Endothelial cell of umbilical vein (primary cell): ENCODE results near the gene ANKRD23. TPM values are rescaled to one million over a fixed set of nuclear protein-coding genes. Genes with fewer than 3 reads are reported as not detected.

Experiments
- BruUV-seq: library from RNA; stranded (reverse); fragments of 400-500 nt; replicated peaks from 2 replicates; lab custom pipeline; 2021; lab: Mats Ljungman, UMichigan
- CTCF ChIA-PET: fragments of 300-600, 350-600 bp; sonication (Branson Sonifier 250); formaldehyde crosslinking; loops from one replicate; lab custom pipeline; 2021; ENCODE audit warnings: antibody characterized with exemption, inconsistent platforms; lab: Charles Lee
- POLR2A ChIA-PET: fragments of 300-600, 350-600 bp; sonication (Branson Sonifier 250); formaldehyde crosslinking; loops from one replicate; lab custom pipeline; 2021; ENCODE audit warnings: antibody characterized with exemption, inconsistent platforms; lab: Charles Lee
- DNase-seq: peaks from one replicate; pipeline ENCODE4 v3.0.0-alpha.2; 2011; ENCODE audit warnings: low read depth, low spot score
- FAIRE-seq: peaks from 2 replicates; lab custom pipeline; 2011; peaks lifted over from hg19 to GRCh38; lab: Jason Lieb, UNC
- H2AFZ ChIP-seq: 2 replicates; pipeline ENCODE4 v1.6.0; 2012; ENCODE audit warnings: low read depth, low read length, control low read depth, inconsistent platforms
- H3K27ac ChIP-seq: 2 replicates; pipeline ENCODE4 v1.5.1; 2011; ENCODE audit warnings: low read depth, mild to moderate bottlenecking, control low read depth, low read length, moderate library complexity; ENCODE audit not compliant: insufficient read depth
- H3K27me3 ChIP-seq, 2 experiments: 2 replicates each; pipeline versions ENCODE4 v1.6.0 to v1.6.1; 2011; ENCODE audit warnings: low read length in 2 of 2, mixed read lengths in 1 of 2; ENCODE audit not compliant: control insufficient read depth in 2 of 2, insufficient read depth in 2 of 2
- H3K36me3 ChIP-seq, 2 experiments: 2 replicates in 1 of 2; 3 replicates in 1 of 2; pipeline ENCODE4 v1.5.1; 2011; ENCODE audit warnings: low read length in 2 of 2, mild to moderate bottlenecking in 1 of 2, moderate library complexity in 1 of 2; ENCODE audit not compliant: control insufficient read depth in 2 of 2, insufficient read depth in 2 of 2; ENCODE audit errors: extremely low read depth in 1 of 2
- H3K4me1 ChIP-seq: 3 replicates; pipeline ENCODE4 v1.5.1; 2011; ENCODE audit warnings: mild to moderate bottlenecking, low read length; ENCODE audit not compliant: control insufficient read depth, insufficient read depth; ENCODE audit errors: extremely low read depth
- H3K4me2 ChIP-seq: 2 replicates; pipeline ENCODE4 v1.6.1; 2011; ENCODE audit warnings: low read length, control low read depth, mixed read lengths; ENCODE audit not compliant: insufficient read depth
- H3K4me3 ChIP-seq, 3 experiments: fragments of 200-600 bp in 1 of 3; sonication (generic), shearing (Covaris generic) in 1 of 3; replicated peaks in 1 of 3; 2 replicates each; pipeline ENCODE4 v1.5.1; 2011 to 2016; ENCODE audit warnings: control low read depth in 3 of 3, low read length in 3 of 3, mild to moderate bottlenecking in 2 of 3, inconsistent platforms in 1 of 3, low read depth in 1 of 3, moderate library complexity in 1 of 3; ENCODE audit not compliant: insufficient read depth in 1 of 3
- H3K79me2 ChIP-seq: 2 replicates; pipeline ENCODE4 v1.6.0; 2012; ENCODE audit warnings: low read length, inconsistent platforms; ENCODE audit not compliant: control insufficient read depth, insufficient read depth
- H3K9ac ChIP-seq: replicated peaks from 2 replicates; pipeline ENCODE3; 2011; ENCODE audit warnings: low read length, control low read depth; ENCODE audit not compliant: insufficient read depth; ENCODE audit errors: extremely low read depth
- H3K9me1 ChIP-seq: replicated peaks from 3 replicates; pipeline ENCODE4 v1.6.0; 2011; ENCODE audit warnings: mild to moderate bottlenecking, low read length; ENCODE audit not compliant: control insufficient read depth, insufficient read depth; ENCODE audit errors: extremely low read depth
- H3K9me3 ChIP-seq: replicated peaks from 2 replicates; pipeline ENCODE4 v1.5.1; 2012; ENCODE audit warnings: low read length, inconsistent platforms; ENCODE audit not compliant: control insufficient read depth, insufficient read depth
- H4K20me1 ChIP-seq: replicated peaks from 2 replicates; pipeline ENCODE3; 2011; ENCODE audit warnings: mild to moderate bottlenecking, low read length; ENCODE audit not compliant: control insufficient read depth, insufficient read depth; ENCODE audit errors: extremely low read depth
- CTCF ChIP-seq, 2 donors: IDR thresholded peaks; 1 replicate in 1 of 2; 2 replicates in 1 of 2; pipeline ENCODE4 v1.5.1; 2011; ENCODE audit warnings: low read length in 2 of 2, mild to moderate bottlenecking in 2 of 2, moderate library complexity in 2 of 2, control low read depth in 1 of 2, inconsistent platforms in 1 of 2, low read depth in 1 of 2; ENCODE audit not compliant: insufficient read depth in 1 of 2; ENCODE audit errors: extremely low read depth in 1 of 2
- EZH2 ChIP-seq: IDR thresholded peaks from 2 replicates; pipeline ENCODE4 v1.6.1; 2012; ENCODE audit warnings: borderline replicate concordance, low read depth, mild to moderate bottlenecking, moderate library complexity, low read length, inconsistent platforms; ENCODE audit not compliant: severe bottlenecking
- FOS ChIP-seq: IDR thresholded peaks from 2 replicates; pipeline ENCODE4 v1.6.1; 2011; ENCODE audit warnings: mild to moderate bottlenecking, low read length, moderate library complexity, borderline replicate concordance; ENCODE audit not compliant: insufficient read depth
- GATA2 ChIP-seq: IDR thresholded peaks from 2 replicates; pipeline ENCODE4 v1.7.0; 2011; ENCODE audit warnings: low read depth, mild to moderate bottlenecking, moderate library complexity, mixed read lengths, low read length; ENCODE audit not compliant: insufficient read length, insufficient read depth
- JUN ChIP-seq: IDR thresholded peaks from 2 replicates; pipeline ENCODE4 v1.6.1; 2011; ENCODE audit warnings: borderline replicate concordance, low read depth; ENCODE audit not compliant: insufficient read length, insufficient read depth
- MAX ChIP-seq: IDR thresholded peaks from 2 replicates; pipeline ENCODE4 v1.6.1; 2011; ENCODE audit not compliant: insufficient read depth, insufficient read length
- MYC ChIP-seq: IDR thresholded peaks from one replicate; pipeline ENCODE4 v1.6.1; 2011; ENCODE audit warnings: mild to moderate bottlenecking, low read depth, low read length
- POLR2A ChIP-seq: IDR thresholded peaks from 2 replicates; pipeline ENCODE4 v1.6.1; 2012; ENCODE audit warnings: low read depth, mild to moderate bottlenecking, control low read depth, low read length
- POLR2AphosphoS5 ChIP-seq: IDR thresholded peaks from 2 replicates; pipeline ENCODE4 v1.6.1; 2012; ENCODE audit warnings: low read depth, mild to moderate bottlenecking, control low read depth, low read length, moderate library complexity; ENCODE audit not compliant: insufficient read depth
- dilution Hi-C: fragments of 300-500 bp; cut with MboI; formaldehyde crosslinking; loops from one replicate; pipeline ENCODE4 v1.15.0; 2019; ENCODE audit warnings: low sequenced_read_pairs; ENCODE audit not compliant: extremely low pct_ligation_motif_present
- intact Hi-C: fragments of 100-400 bp; cut with micrococcal nuclease; formaldehyde crosslinking; loops from one replicate; pipeline ENCODE4 v1.10.0; 2022
- polyA plus RNA-seq, 4 experiments: library from polyadenylated mRNA; depleted of rRNA in 3 of 4; stranded (reverse) in 3 of 4; unstranded in 1 of 4; fragments of >200 nt; gene quantifications; 2 replicates each; pipeline versions ENCODE4 v1.2.1 to v1.2.3, GENCODE V29; 2011 to 2012; ENCODE audit warnings: missing spikeins in 1 of 4
- total RNA-seq: library from RNA; stranded (reverse); gene quantifications from 2 replicates; pipeline ENCODE4 v1.2.3, GENCODE V29; 2021

ANKRD23 gene
- total and polyA plus RNA-seq, 2 donors (not counting 3 experiments of a cell fraction or from before 2014, with no cell fraction given), result 1.7 to 3.6 TPM

GRCh38 chr2:96890726-96891385 is 47.0 kb upstream of the ANKRD23 start:
- Histone ChIP-seq H3K27ac (no peak overlapping the region), H3K9ac (no peak overlapping the region), H3K36me3 (no peaks in the 10 kb centered on the region), H3K4me2 (no peak overlapping the region), H3K4me1 (no peaks in the 10 kb centered on the region), H3K4me3 (no peak overlapping the region), H3K9me1 (no peaks in the 10 kb centered on the region), H2AFZ (no peak overlapping the region), H4K20me1 (no peaks in the 10 kb centered on the region), H3K9me3 (no peaks in the 10 kb centered on the region), H3K27me3 (no peaks in the 10 kb centered on the region), H3K79me2 (no peaks in the 10 kb centered on the region)
- intact Hi-C loops (no loop called here), dilution Hi-C loops (no loop called here)
- FAIRE-seq (no peak), DNase-seq (peak; percentile 9)
- POLR2A ChIA-PET, result no interaction called here
- CTCF ChIA-PET, result interaction anchor here (0.8 to 2.6 kb wide), 5 partner anchors 16 to 40 kb away, joined by 3 to 15 read pairs (median 3); partner anchors contain the start of gene ANKRD39
- no peak for TF ChIP-seq POLR2AphosphoS5
- TF ChIP-seq GATA2, result no peak
- TF ChIP-seq EZH2, result no peak
- no peak for TF ChIP-seq POLR2A
- no TSS peak for BruUV-seq

- POLR2A ChIA-PET, result no interaction called here
Measured at GRCh38 chr2:96890252-96890651, 46.4 kb upstream of the ANKRD23 start.

More at GRCh38 chr2:96890252-96890651, 46.4 kb upstream of the ANKRD23 start:
- Histone ChIP-seq H3K9me1 (no peaks in the 10 kb centered on the region), H3K9ac (no peak overlapping the region), H3K79me2 (no peaks in the 10 kb centered on the region), H4K20me1 (no peaks in the 10 kb centered on the region), H3K9me3 (no peaks in the 10 kb centered on the region), H3K4me2 (no peak overlapping the region), H3K4me1 (no peaks in the 10 kb centered on the region), H3K4me3 (no peak overlapping the region), H3K27ac (no peak overlapping the region), H3K36me3 (no peaks in the 10 kb centered on the region), H2AFZ (no peak overlapping the region), H3K27me3 (no peaks in the 10 kb centered on the region)
- dilution Hi-C loops (no loop called here), intact Hi-C loops (no loop called here)
- TF ChIP-seq JUN (no peak), MYC (no peak), CTCF (IDR thresholded peaks at IDR 0.05; ENCODE audit: extremely low read depth in 1 of 2, insufficient read depth in 1 of 2, low read depth in 1 of 2, low read length in 2 of 2) (no peak), FOS (no peak), GATA2 (no peak), POLR2A (no peak), POLR2AphosphoS5 (no peak), MAX (no peak)
- no peak for FAIRE-seq
- no TSS peak for BruUV-seq
- CTCF ChIA-PET, result interaction anchor here (0.8 to 2.6 kb wide), 3 partner anchors 15 to 41 kb away, joined by 3 to 15 read pairs (median 3); partner anchors contain the start of gene ANKRD39
- no peak for DNase-seq
